OCI-LY1 (cell line): ENCODE results near the gene CCRL2.

Experiments used
- H2AFZ ChIP-seq: fragments of 200-600 bp; sonication (generic), shearing (Covaris generic); 2 replicates; pipeline ENCODE4 v1.6.0; 2014; ENCODE audit warnings: antibody characterized with exemption, mild to moderate bottlenecking, low read length
- H3F3A ChIP-seq: fragments of 200-600 bp; sonication (generic), shearing (Covaris generic); 2 replicates; pipeline ENCODE4 v1.6.0; 2014; ENCODE audit warnings: mild to moderate bottlenecking, antibody characterized with exemption, low read length, moderate library complexity; ENCODE audit not compliant: insufficient read depth
- H3K27ac ChIP-seq: fragments of 200-600 bp; sonication (generic); 2 replicates; pipeline ENCODE4 v1.5.1; 2014; ENCODE audit warnings: low read length, mixed run types, mild to moderate bottlenecking, low read depth; ENCODE audit not compliant: poor library complexity, severe bottlenecking
- H3K27me3 ChIP-seq: fragments of 200-600 bp; sonication (generic); 2 replicates; pipeline ENCODE4 v1.6.0; 2014; ENCODE audit warnings: antibody characterized with exemption, mild to moderate bottlenecking, low read length, moderate library complexity; ENCODE audit not compliant: insufficient read depth
- H3K36me3 ChIP-seq: fragments of 200-600 bp; sonication (generic); 2 replicates; pipeline ENCODE4 v1.6.1; 2014; ENCODE audit warnings: mild to moderate bottlenecking, antibody characterized with exemption, low read length, moderate library complexity, mixed read lengths; ENCODE audit not compliant: insufficient read depth
- H3K4me1 ChIP-seq: fragments of 200-600 bp; sonication (generic); 2 replicates; pipeline ENCODE4 v1.5.1; 2014; ENCODE audit warnings: mild to moderate bottlenecking, low read length, moderate library complexity; ENCODE audit not compliant: insufficient read depth, severe bottlenecking
- H3K4me2 ChIP-seq: fragments of 200-600 bp; sonication (generic), shearing (Covaris generic); 2 replicates; pipeline ENCODE4 v1.6.1; 2014; ENCODE audit warnings: low read length
- H3K4me3 ChIP-seq: fragments of 200-600 bp; sonication (generic); 2 replicates; pipeline ENCODE4 v1.5.1; 2014; ENCODE audit warnings: low read length, low read depth, mild to moderate bottlenecking, mixed read lengths; ENCODE audit not compliant: poor library complexity, severe bottlenecking
- H3K79me2 ChIP-seq: fragments of 200-600 bp; shearing (Covaris generic); 2 replicates; pipeline ENCODE4 v1.6.1; 2016; ENCODE audit warnings: mixed run types, low read length, mixed read lengths; ENCODE audit not compliant: insufficient read depth
- H3K9ac ChIP-seq: fragments of 200-600 bp; sonication (generic), shearing (Covaris generic); 2 replicates; pipeline ENCODE4 v1.6.1; 2014; ENCODE audit warnings: mild to moderate bottlenecking, low read length, mixed read lengths
- H3K9me2 ChIP-seq: fragments of 200-600 bp; sonication (generic), shearing (Covaris generic); 2 replicates; pipeline ENCODE4 v1.6.1; 2014; ENCODE audit warnings: low read depth, mild to moderate bottlenecking, low read length, mixed read lengths
- H3K9me3 ChIP-seq: fragments of 200-600 bp; shearing (Covaris generic); 2 replicates; pipeline ENCODE4 v1.6.1; 2014; ENCODE audit warnings: low read length, mixed read lengths
- H4K20me1 ChIP-seq: fragments of 200-600 bp; sonication (generic), shearing (Covaris generic); 2 replicates; pipeline ENCODE4 v1.6.0; 2016; ENCODE audit warnings: mild to moderate bottlenecking, low read length; ENCODE audit not compliant: insufficient read depth
- CTCF ChIP-seq: fragments of 200-600 bp; sonication (generic), shearing (Covaris generic); IDR thresholded peaks from 2 replicates; pipeline ENCODE4 v1.5.1; 2017; ENCODE audit warnings: mild to moderate bottlenecking, antibody characterized with exemption, low read length, moderate library complexity, mixed read lengths
- EZH2 ChIP-seq: fragments of 200-600 bp; sonication (generic), shearing (Covaris generic); IDR thresholded peaks from 2 replicates; pipeline ENCODE4 v1.8.0; 2017; ENCODE audit warnings: borderline replicate concordance, mixed run types, mild to moderate bottlenecking, antibody characterized with exemption, low read length, moderate library complexity, mixed read lengths

The CCRL2 gene

DNA sequence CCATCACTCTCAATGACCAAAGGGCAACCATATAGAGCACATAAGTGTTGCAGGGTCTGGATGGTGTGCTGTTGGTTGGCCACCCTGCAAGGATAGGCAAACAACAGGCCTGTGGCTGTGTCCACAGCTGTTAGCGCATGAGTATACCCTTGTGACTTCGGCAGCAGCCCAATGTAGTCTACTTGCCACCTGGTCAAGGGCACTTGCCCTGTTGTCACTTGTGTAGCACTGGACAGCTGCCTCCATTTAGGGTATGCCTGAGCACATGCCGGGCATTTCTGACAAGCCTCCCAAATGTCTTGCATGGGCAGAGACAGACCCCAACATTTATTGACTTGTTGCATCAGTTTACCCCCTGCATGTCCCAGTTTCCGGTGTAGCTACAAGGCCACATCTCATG, 12.8 kb downstream of the CCRL2 start:
- Histone ChIP-seq H3K9me2 (no peaks in the 10 kb centered on the region), H3K36me3 (no peaks in the 10 kb centered on the region), H3F3A (no peaks in the 10 kb centered on the region), H3K9ac (no peak overlapping the region), H3K4me1 (no peaks in the 10 kb centered on the region), H3K79me2 (no peaks in the 10 kb centered on the region), H3K27me3 (no peaks in the 10 kb centered on the region), H3K4me2 (no peak overlapping the region), H4K20me1 (no peaks in the 10 kb centered on the region), H3K4me3 (no peak overlapping the region), H3K9me3 (no peaks in the 10 kb centered on the region), H2AFZ (no peak overlapping the region), H3K27ac (no peak overlapping the region)
- TF ChIP-seq EZH2 (no peak), CTCF (no peak)

DNA sequence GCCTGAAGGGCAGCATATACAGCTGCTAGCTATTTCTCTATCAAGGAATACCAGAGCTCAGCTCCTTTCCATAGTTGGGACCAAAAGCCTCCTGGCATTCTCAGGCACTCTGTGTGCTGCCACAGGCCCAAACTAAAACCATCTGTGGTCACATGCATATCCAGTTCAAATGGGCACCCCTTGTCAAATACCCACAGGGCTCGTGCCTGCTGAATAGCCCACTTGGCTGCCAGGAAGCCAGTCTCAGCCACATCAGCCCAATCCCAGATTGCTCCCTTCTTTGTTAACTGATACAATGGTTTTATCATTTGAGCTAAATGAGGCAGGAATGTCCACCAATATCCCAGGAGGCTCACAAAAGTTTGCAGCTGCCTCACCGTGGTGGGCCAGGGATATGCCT, 13.9 kb downstream of the CCRL2 start:
- H3K27ac ChIP-seq = no peak overlapping the region
- no peak overlapping the region for H3K4me3 ChIP-seq
- no peaks in the 10 kb centered on the region for H3K36me3 ChIP-seq
- no peaks in the 10 kb centered on the region for H3K79me2 ChIP-seq
- H3K9me2 ChIP-seq = no peaks in the 10 kb centered on the region
- no peaks in the 10 kb centered on the region for H3K27me3 ChIP-seq
- no peaks in the 10 kb centered on the region for H3K4me1 ChIP-seq
- no peaks in the 10 kb centered on the region for H3F3A ChIP-seq
- no peak for TF ChIP-seq EZH2
- TF ChIP-seq CTCF = no peak
- no peak overlapping the region for H3K4me2 ChIP-seq
- H2AFZ ChIP-seq = no peak overlapping the region
- no peak overlapping the region for H3K9ac ChIP-seq
- no peaks in the 10 kb centered on the region for H4K20me1 ChIP-seq
- H3K9me3 ChIP-seq = no peaks in the 10 kb centered on the region

- TF ChIP-seq CTCF = no peak
- TF ChIP-seq EZH2 = no peak
- no peaks in the 10 kb centered on the region for H3K9me3 ChIP-seq
- H3K27me3 ChIP-seq = no peaks in the 10 kb centered on the region
- H3K27ac ChIP-seq = no peak overlapping the region
- no peak overlapping the region for H3K4me2 ChIP-seq
- no peaks in the 10 kb centered on the region for H3F3A ChIP-seq
- no peak overlapping the region for H2AFZ ChIP-seq
- no peak overlapping the region for H3K4me3 ChIP-seq
- H3K79me2 ChIP-seq = no peaks in the 10 kb centered on the region
- no peaks in the 10 kb centered on the region for H3K36me3 ChIP-seq
- H4K20me1 ChIP-seq = no peaks in the 10 kb centered on the region
- H3K4me1 ChIP-seq = no peaks in the 10 kb centered on the region
- H3K9ac ChIP-seq = no peak overlapping the region
- no peaks in the 10 kb centered on the region for H3K9me2 ChIP-seq
These were observed 15.6 kb downstream of the CCRL2 start for GRCh38 chr3:46422617-46423016.
